Endothelial cell of umbilical vein (primary cell): Measurements from ENCODE around the gene IRF6. TPM values are rescaled to one million over a fixed set of nuclear protein-coding genes. Genes with fewer than 3 reads are reported as not detected.

Experiments used
- BruUV-seq: library from RNA; stranded (reverse); fragments of 400-500 nt; replicated peaks from 2 replicates; lab custom pipeline; 2021; lab: Mats Ljungman, UMichigan
- CTCF ChIA-PET: fragments of 300-600, 350-600 bp; sonication (Branson Sonifier 250); formaldehyde crosslinking; loops from one replicate; lab custom pipeline; 2021; ENCODE audit warnings: antibody characterized with exemption, inconsistent platforms; lab: Charles Lee
- POLR2A ChIA-PET: fragments of 300-600, 350-600 bp; sonication (Branson Sonifier 250); formaldehyde crosslinking; loops from one replicate; lab custom pipeline; 2021; ENCODE audit warnings: antibody characterized with exemption, inconsistent platforms; lab: Charles Lee
- DNase-seq: peaks from one replicate; pipeline ENCODE4 v3.0.0-alpha.2; 2011; ENCODE audit warnings: low read depth, low spot score
- FAIRE-seq: peaks from 2 replicates; lab custom pipeline; 2011; peaks lifted over from hg19 to GRCh38; lab: Jason Lieb, UNC
- H2AFZ ChIP-seq: 2 replicates; pipeline ENCODE4 v1.6.0; 2012; ENCODE audit warnings: low read depth, low read length, control low read depth, inconsistent platforms
- H3K27ac ChIP-seq: 2 replicates; pipeline ENCODE4 v1.5.1; 2011; ENCODE audit warnings: low read depth, mild to moderate bottlenecking, control low read depth, low read length, moderate library complexity; ENCODE audit not compliant: insufficient read depth
- H3K27me3 ChIP-seq, 2 experiments: 2 replicates each; pipeline versions ENCODE4 v1.6.0 to v1.6.1; 2011; ENCODE audit warnings: low read length in 2 of 2, mixed read lengths in 1 of 2; ENCODE audit not compliant: control insufficient read depth in 2 of 2, insufficient read depth in 2 of 2
- H3K36me3 ChIP-seq, 2 experiments: 2 replicates in 1 of 2; 3 replicates in 1 of 2; pipeline ENCODE4 v1.5.1; 2011; ENCODE audit warnings: low read length in 2 of 2, mild to moderate bottlenecking in 1 of 2, moderate library complexity in 1 of 2; ENCODE audit not compliant: control insufficient read depth in 2 of 2, insufficient read depth in 2 of 2; ENCODE audit errors: extremely low read depth in 1 of 2
- H3K4me1 ChIP-seq: 3 replicates; pipeline ENCODE4 v1.5.1; 2011; ENCODE audit warnings: mild to moderate bottlenecking, low read length; ENCODE audit not compliant: control insufficient read depth, insufficient read depth; ENCODE audit errors: extremely low read depth
- H3K4me2 ChIP-seq: 2 replicates; pipeline ENCODE4 v1.6.1; 2011; ENCODE audit warnings: low read length, control low read depth, mixed read lengths; ENCODE audit not compliant: insufficient read depth
- H3K4me3 ChIP-seq, 3 experiments: fragments of 200-600 bp in 1 of 3; sonication (generic), shearing (Covaris generic) in 1 of 3; replicated peaks in 1 of 3; 2 replicates each; pipeline ENCODE4 v1.5.1; 2011 to 2016; ENCODE audit warnings: control low read depth in 3 of 3, low read length in 3 of 3, mild to moderate bottlenecking in 2 of 3, inconsistent platforms in 1 of 3, low read depth in 1 of 3, moderate library complexity in 1 of 3; ENCODE audit not compliant: insufficient read depth in 1 of 3
- H3K79me2 ChIP-seq: 2 replicates; pipeline ENCODE4 v1.6.0; 2012; ENCODE audit warnings: low read length, inconsistent platforms; ENCODE audit not compliant: control insufficient read depth, insufficient read depth
- H3K9ac ChIP-seq: replicated peaks from 2 replicates; pipeline ENCODE3; 2011; ENCODE audit warnings: low read length, control low read depth; ENCODE audit not compliant: insufficient read depth; ENCODE audit errors: extremely low read depth
- H3K9me1 ChIP-seq: replicated peaks from 3 replicates; pipeline ENCODE4 v1.6.0; 2011; ENCODE audit warnings: mild to moderate bottlenecking, low read length; ENCODE audit not compliant: control insufficient read depth, insufficient read depth; ENCODE audit errors: extremely low read depth
- H3K9me3 ChIP-seq: replicated peaks from 2 replicates; pipeline ENCODE4 v1.5.1; 2012; ENCODE audit warnings: low read length, inconsistent platforms; ENCODE audit not compliant: control insufficient read depth, insufficient read depth
- H4K20me1 ChIP-seq: replicated peaks from 2 replicates; pipeline ENCODE3; 2011; ENCODE audit warnings: mild to moderate bottlenecking, low read length; ENCODE audit not compliant: control insufficient read depth, insufficient read depth; ENCODE audit errors: extremely low read depth
- CTCF ChIP-seq, 2 donors: IDR thresholded peaks; 1 replicate in 1 of 2; 2 replicates in 1 of 2; pipeline ENCODE4 v1.5.1; 2011; ENCODE audit warnings: low read length in 2 of 2, mild to moderate bottlenecking in 2 of 2, moderate library complexity in 2 of 2, control low read depth in 1 of 2, inconsistent platforms in 1 of 2, low read depth in 1 of 2; ENCODE audit not compliant: insufficient read depth in 1 of 2; ENCODE audit errors: extremely low read depth in 1 of 2
- EZH2 ChIP-seq: IDR thresholded peaks from 2 replicates; pipeline ENCODE4 v1.6.1; 2012; ENCODE audit warnings: borderline replicate concordance, low read depth, mild to moderate bottlenecking, moderate library complexity, low read length, inconsistent platforms; ENCODE audit not compliant: severe bottlenecking
- FOS ChIP-seq: IDR thresholded peaks from 2 replicates; pipeline ENCODE4 v1.6.1; 2011; ENCODE audit warnings: mild to moderate bottlenecking, low read length, moderate library complexity, borderline replicate concordance; ENCODE audit not compliant: insufficient read depth
- GATA2 ChIP-seq: IDR thresholded peaks from 2 replicates; pipeline ENCODE4 v1.7.0; 2011; ENCODE audit warnings: low read depth, mild to moderate bottlenecking, moderate library complexity, mixed read lengths, low read length; ENCODE audit not compliant: insufficient read length, insufficient read depth
- JUN ChIP-seq: IDR thresholded peaks from 2 replicates; pipeline ENCODE4 v1.6.1; 2011; ENCODE audit warnings: borderline replicate concordance, low read depth; ENCODE audit not compliant: insufficient read length, insufficient read depth
- MAX ChIP-seq: IDR thresholded peaks from 2 replicates; pipeline ENCODE4 v1.6.1; 2011; ENCODE audit not compliant: insufficient read depth, insufficient read length
- MYC ChIP-seq: IDR thresholded peaks from one replicate; pipeline ENCODE4 v1.6.1; 2011; ENCODE audit warnings: mild to moderate bottlenecking, low read depth, low read length
- POLR2A ChIP-seq: IDR thresholded peaks from 2 replicates; pipeline ENCODE4 v1.6.1; 2012; ENCODE audit warnings: low read depth, mild to moderate bottlenecking, control low read depth, low read length
- POLR2AphosphoS5 ChIP-seq: IDR thresholded peaks from 2 replicates; pipeline ENCODE4 v1.6.1; 2012; ENCODE audit warnings: low read depth, mild to moderate bottlenecking, control low read depth, low read length, moderate library complexity; ENCODE audit not compliant: insufficient read depth
- dilution Hi-C: fragments of 300-500 bp; cut with MboI; formaldehyde crosslinking; loops from one replicate; pipeline ENCODE4 v1.15.0; 2019; ENCODE audit warnings: low sequenced_read_pairs; ENCODE audit not compliant: extremely low pct_ligation_motif_present
- intact Hi-C: fragments of 100-400 bp; cut with micrococcal nuclease; formaldehyde crosslinking; loops from one replicate; pipeline ENCODE4 v1.10.0; 2022
- polyA plus RNA-seq, 4 experiments: library from polyadenylated mRNA; depleted of rRNA in 3 of 4; stranded (reverse) in 3 of 4; unstranded in 1 of 4; fragments of >200 nt; gene quantifications; 2 replicates each; pipeline versions ENCODE4 v1.2.1 to v1.2.3, GENCODE V29; 2011 to 2012; ENCODE audit warnings: missing spikeins in 1 of 4
- total RNA-seq: library from RNA; stranded (reverse); gene quantifications from 2 replicates; pipeline ENCODE4 v1.2.3, GENCODE V29; 2021

The IRF6 gene
- total and polyA plus RNA-seq, 2 donors (not counting 3 experiments of a cell fraction or from before 2014, with no cell fraction given) = 42.0 to 55.8 TPM

GRCh38 chr1:209855006-209855405 is 49.1 kb upstream of the IRF6 start:
- intact Hi-C loops (no loop called here), dilution Hi-C loops (no loop called here)
- H3K4me3 ChIP-seq = no peak overlapping the region
- H3K9ac ChIP-seq = no peak overlapping the region
- no peaks in the 10 kb centered on the region for H4K20me1 ChIP-seq
- no peak for TF ChIP-seq CTCF (IDR thresholded peaks at IDR 0.05; ENCODE audit: extremely low read depth in 1 of 2, insufficient read depth in 1 of 2, low read depth in 1 of 2, low read length in 2 of 2)
- TF ChIP-seq MAX = no peak
- no peak for TF ChIP-seq FOS
- no peak for TF ChIP-seq MYC
- TF ChIP-seq EZH2 = no peak
- no peak for TF ChIP-seq POLR2A
- TF ChIP-seq GATA2 = no peak
- no peak for TF ChIP-seq POLR2AphosphoS5
- no peak for TF ChIP-seq JUN
- H3K9me3 ChIP-seq = no peaks in the 10 kb centered on the region
- CTCF ChIA-PET = interaction anchor here (1.3 to 2.4 kb wide), 3 partner anchors 15 to 134 kb away, joined by 4 to 11 read pairs (median 11); no protein-coding TSS in a partner anchor
- DNase-seq (no peak), FAIRE-seq (no peak)
- no peak overlapping the region for H3K27ac ChIP-seq
- H3K27me3 ChIP-seq = no peaks in the 10 kb centered on the region
- no peaks in the 10 kb centered on the region for H3K4me1 ChIP-seq
- no peak overlapping the region for H3K4me2 ChIP-seq
- peaks cover 12 to 15% of the 10 kb centered on the region in 2 experiments for H3K36me3 ChIP-seq
- no peaks in the 10 kb centered on the region for H3K9me1 ChIP-seq
- no TSS peak for BruUV-seq
- POLR2A ChIA-PET = no interaction called here
- H3K79me2 ChIP-seq = no peaks in the 10 kb centered on the region
- H2AFZ ChIP-seq = no peak overlapping the region
